Osteoblast (primary cell): ENCODE measurements around the gene MACROD2. TPM values are rescaled to one million over a fixed set of nuclear protein-coding genes. Genes with fewer than 3 reads are reported as not detected.

Experiments used
- DNase-seq: peaks from one replicate; pipeline ENCODE4 v3.0.0; 2011; ENCODE audit warnings: low spot score, mixed read lengths; ENCODE audit not compliant: insufficient read length; ENCODE audit errors: missing footprints
- H2AFZ ChIP-seq: 2 replicates; pipeline ENCODE4 v1.6.0; 2011; ENCODE audit warnings: mild to moderate bottlenecking, low read length
- H3K27ac ChIP-seq: 2 replicates; pipeline ENCODE4 v1.5.1; 2011; ENCODE audit warnings: mild to moderate bottlenecking, low read depth, low read length, moderate library complexity
- H3K27me3 ChIP-seq: 2 replicates; pipeline ENCODE4 v1.6.0; 2012; ENCODE audit warnings: mild to moderate bottlenecking, control low read depth, inconsistent platforms, low read length, moderate library complexity; ENCODE audit not compliant: insufficient read depth
- H3K36me3 ChIP-seq: 2 replicates; pipeline ENCODE4 v1.5.1; 2011; ENCODE audit warnings: mild to moderate bottlenecking, low read length, control low read depth, moderate library complexity; ENCODE audit not compliant: insufficient read depth
- H3K4me1 ChIP-seq: 2 replicates; pipeline ENCODE4 v1.5.1; 2011; ENCODE audit warnings: mild to moderate bottlenecking, low read length, control low read depth, moderate library complexity; ENCODE audit not compliant: insufficient read depth
- H3K4me2 ChIP-seq: 2 replicates; pipeline ENCODE4 v1.6.0; 2011; ENCODE audit warnings: mild to moderate bottlenecking, low read length; ENCODE audit not compliant: insufficient read depth
- H3K4me3 ChIP-seq: fragments of 200-600 bp; sonication (generic); 3 replicates; pipeline ENCODE4 v1.5.1; 2012; ENCODE audit warnings: mild to moderate bottlenecking, low read length, inconsistent platforms; ENCODE audit not compliant: insufficient read depth
- H3K79me2 ChIP-seq: 2 replicates; pipeline ENCODE4 v1.6.0; 2012; ENCODE audit warnings: mild to moderate bottlenecking, low read length, control low read depth, inconsistent platforms; ENCODE audit not compliant: insufficient read depth
- H3K9me3 ChIP-seq: 2 replicates; pipeline ENCODE4 v1.5.1; 2011; ENCODE audit warnings: low read depth, low read length, control low read depth
- H4K20me1 ChIP-seq: 2 replicates; pipeline ENCODE4 v1.6.0; 2012; ENCODE audit warnings: mild to moderate bottlenecking, low read length, control low read depth; ENCODE audit not compliant: insufficient read depth
- CTCF ChIP-seq: IDR thresholded peaks from 2 replicates; pipeline ENCODE4 v1.5.1; 2011; ENCODE audit warnings: mild to moderate bottlenecking, low read depth, low read length, moderate library complexity; ENCODE audit errors: extremely low read depth
- total RNA-seq: library from RNA; depleted of rRNA; stranded (reverse); fragments of >200 nt; gene quantifications from 2 replicates; pipeline ENCODE4 v1.2.3, GENCODE V29; 2012

The MACROD2 gene
- total RNA-seq, 1 donor = 4.0 TPM

GRCh38 chr20:14523090-14523489 lies 527.8 kb downstream of the MACROD2 start:
- no peak for DNase-seq
- no peak for TF ChIP-seq CTCF
- H3K9me3 ChIP-seq = no peaks in the 10 kb centered on the region
- no peaks in the 10 kb centered on the region for H4K20me1 ChIP-seq
- no peak overlapping the region for H3K27ac ChIP-seq
- H3K4me2 ChIP-seq = no peak overlapping the region
- H3K79me2 ChIP-seq = no peaks in the 10 kb centered on the region
- H2AFZ ChIP-seq = no peak overlapping the region
- no peaks in the 10 kb centered on the region for H3K4me1 ChIP-seq
- H3K36me3 ChIP-seq = no peaks in the 10 kb centered on the region
- no peaks in the 10 kb centered on the region for H3K27me3 ChIP-seq
- no peak overlapping the region for H3K4me3 ChIP-seq

- no peak overlapping the region for H2AFZ ChIP-seq
- H3K4me1 ChIP-seq = no peaks in the 10 kb centered on the region
- no peak overlapping the region for H3K4me3 ChIP-seq
- no peak for DNase-seq
- TF ChIP-seq CTCF = no peak
- H4K20me1 ChIP-seq = no peaks in the 10 kb centered on the region
- H3K79me2 ChIP-seq = no peaks in the 10 kb centered on the region
- H3K27me3 ChIP-seq = no peaks in the 10 kb centered on the region
- H3K9me3 ChIP-seq = no peaks in the 10 kb centered on the region
- H3K36me3 ChIP-seq = no peaks in the 10 kb centered on the region
- no peak overlapping the region for H3K4me2 ChIP-seq
- no peak overlapping the region for H3K27ac ChIP-seq
Measured at GRCh38 chr20:14525426-14525825, 530.1 kb downstream of the MACROD2 start.

- no peak overlapping the region for H2AFZ ChIP-seq
- no peaks in the 10 kb centered on the region for H3K4me1 ChIP-seq
- no peaks in the 10 kb centered on the region for H4K20me1 ChIP-seq
- no peaks in the 10 kb centered on the region for H3K27me3 ChIP-seq
- no peak for TF ChIP-seq CTCF
- no peak for DNase-seq
- H3K27ac ChIP-seq = no peak overlapping the region
- no peaks in the 10 kb centered on the region for H3K9me3 ChIP-seq
- no peaks in the 10 kb centered on the region for H3K36me3 ChIP-seq
- H3K79me2 ChIP-seq = no peaks in the 10 kb centered on the region
- no peak overlapping the region for H3K4me2 ChIP-seq
- H3K4me3 ChIP-seq = no peak overlapping the region
Measured at GRCh38 chr20:14526891-14527290, 531.6 kb downstream of the MACROD2 start.

- H4K20me1 ChIP-seq = no peaks in the 10 kb centered on the region
- no peaks in the 10 kb centered on the region for H3K79me2 ChIP-seq
- H3K27me3 ChIP-seq = no peaks in the 10 kb centered on the region
- H3K4me1 ChIP-seq = no peaks in the 10 kb centered on the region
- H3K27ac ChIP-seq = no peak overlapping the region
- H2AFZ ChIP-seq = no peak overlapping the region
- no peaks in the 10 kb centered on the region for H3K9me3 ChIP-seq
- TF ChIP-seq CTCF = no peak
- no peak overlapping the region for H3K4me2 ChIP-seq
- H3K36me3 ChIP-seq = no peaks in the 10 kb centered on the region
- no peak for DNase-seq
- H3K4me3 ChIP-seq = no peak overlapping the region
Measured at GRCh38 chr20:14531786-14532185, 536.5 kb downstream of the MACROD2 start.
